B cell (primary cell): ENCODE results near the gene QRFP.

Experiments used
- CTCF ChIP-seq: fragments of 200-600 bp; IDR thresholded peaks from one replicate; pipeline ENCODE4 v1.8.0; 2022; ENCODE audit warnings: antibody characterized with exemption, mild to moderate bottlenecking
- EZH2 ChIP-seq: IDR thresholded peaks from 2 replicates; pipeline ENCODE4 v1.6.1; 2012; ENCODE audit warnings: borderline replicate concordance, low read depth, mild to moderate bottlenecking, moderate library complexity, low read length; ENCODE audit not compliant: insufficient read depth, poor library complexity, severe bottlenecking

- TF ChIP-seq CTCF: no peak
- no peak for TF ChIP-seq EZH2
Observed at GRCh38 chr9:130858739-130859705, 37.6 kb downstream of the QRFP start.
